Adrenal gland (tissue), 12 donors: ENCODE data around the gene KCNAB1. TPM values are rescaled to one million over a fixed set of nuclear protein-coding genes. Genes with fewer than 3 reads are reported as not detected.
"Not testable (repeated sequence)": the region's sequence is repeated elsewhere in the genome, so short reads cannot be mapped to it uniquely, and the experiment has no call there.

ENCODE experiments used
- DNase-seq, 7 donors: peaks; one replicate each; pipeline ENCODE4 v3.0.0-alpha.2; 2019 to 2020
- H3K27ac ChIP-seq, 5 donors: fragments of 200-600 bp; sonication (generic) in 4 of 5; 1 replicate in 3 of 5; 2 replicates in 2 of 5; pipeline versions ENCODE4 v1.5.1 to v1.8.0; 2016 to 2020; ENCODE audit warnings: mild to moderate bottlenecking in 1 of 5
- H3K27me3 ChIP-seq: fragments of 200-600 bp; 2 replicates; pipeline ENCODE4 v1.8.0; 2021
- H3K36me3 ChIP-seq, 2 donors: fragments of 200-600 bp; replicated peaks in 1 of 2; 1 replicate in 1 of 2; 2 replicates in 1 of 2; pipeline versions ENCODE4 v1.5.1 to v1.8.0; 2018 to 2022
- H3K4me1 ChIP-seq, 2 donors: fragments of 200-600 bp; replicated peaks in 1 of 2; 1 replicate in 1 of 2; 2 replicates in 1 of 2; pipeline versions ENCODE4 v1.5.1 to v1.8.0; 2018 to 2021
- H3K4me3 ChIP-seq, 4 donors: fragments of 200-600 bp; sonication (generic) in 3 of 4; one replicate each; pipeline ENCODE4 v1.5.1; 2016 to 2018
- H3K9me3 ChIP-seq, 3 donors: fragments of 200-600 bp; sonication (generic) in 1 of 3; replicated peaks in 1 of 3; 1 replicate in 2 of 3; 2 replicates in 1 of 3; pipeline versions ENCODE4 v1.5.1 to v1.8.0; 2016 to 2021
- CTCF ChIP-seq, 6 experiments: fragments of 450-650 bp in 4 of 6; fragments of 200-600 bp in 2 of 6; sonication (generic) in 1 of 6; IDR thresholded peaks; 1 replicate in 5 of 6; 2 replicates in 1 of 6; pipeline versions ENCODE4 v1.5.1 to v1.8.0; 2016 to 2021; ENCODE audit warnings: antibody characterized with exemption in 6 of 6, mild to moderate bottlenecking in 2 of 6, moderate library complexity in 1 of 6
- POLR2A ChIP-seq, 2 donors: fragments of 450-650 bp; IDR thresholded peaks; one replicate each; pipeline ENCODE4 v1.6.1; 2017; ENCODE audit warnings: antibody characterized with exemption in 2 of 2, mild to moderate bottlenecking in 2 of 2, moderate library complexity in 1 of 2
- WGBS, 4 donors: extraction: QIAGEN DNeasy Blood & Tissue Kit in 2 of 4; methylation state at CpG; one replicate each; pipeline versions ENCODE4 v1.1.5 to v1.1.7; 2013 to 2017; 5-methylcytosine and 5-hydroxymethylcytosine counted together
- intact Hi-C, 2 donors: fragments of 100-400 bp; cut with DNase I; formaldehyde crosslinking; loops; one replicate each; pipeline versions ENCODE4 v1.14.1 to v1.15.0; 2022 to 2023
- polyA plus RNA-seq, 3 donors: library from polyadenylated mRNA; stranded (reverse); fragments of 200-250 nt in 2 of 3; fragments of 350-450 nt in 1 of 3; fragmentation: Illumina TruSeq in 1 of 3; extraction: RNeasy Lipid Tissue Mini Kit (QIAGEN cat#74804) in 1 of 3; gene quantifications; one replicate each; pipeline ENCODE4 v1.2.3, GENCODE V29; 2013 to 2014
- total RNA-seq, 9 donors: library from RNA; depleted of rRNA in 4 of 9; stranded (reverse); fragments of >200 nt in 4 of 9; fragments of 120-200 nt in 1 of 9; fragmentation: NEBNext Ultra II Directional in 1 of 9; extraction: Animal tissue kit (Norgen Biotek cat#: 25700) in 1 of 9; gene quantifications; one replicate each; pipeline versions ENCODE4 v1.1.0 to v1.2.4, GENCODE V29; 2013 to 2023
- donor health status: healthy with polysubstance abuse.
- donor health status: Bipolar disorder and iron deficiency.
- donor health status: DM: yes; HTN: yes; CAD: no.
- donor health status: DM: no; HTN: no; CAD: no.
- donor health status: DM: no; HTN: no; CAD: no.
- donor health status: DM: yes; HTN: yes; CAD: no.

KCNAB1 gene
- total and polyA plus RNA-seq, 12 donors = 0.36 to 5.0 (median 1.5) TPM

GRCh38 chr3:156271995-156272719 lies 151.8 kb downstream of the KCNAB1 start:
- no peaks in the 10 kb centered on the region for H3K36me3 ChIP-seq
- WGBS, 4 donors = 85 to 97% (median 91%) methylated on average over 7 of the region's 7 CpGs

GRCh38 chr3:156273111-156273694 lies 152.8 kb downstream of the KCNAB1 start:
- DNase-seq = no peak
- H3K27ac ChIP-seq = no peak overlapping the region
- 75 to 83% (median 82%) methylated on average over 6 of the region's 6 CpGs for WGBS, 4 donors

More at GRCh38 chr3:156271995-156272719, 151.8 kb downstream of the KCNAB1 start:
- Histone ChIP-seq H3K27me3 (no peaks in the 10 kb centered on the region), H3K9me3 (no peaks in the 10 kb centered on the region), H3K4me3 (no peak overlapping the region), H3K4me1 (no peaks in the 10 kb centered on the region), H3K27ac (no peak overlapping the region)
- intact Hi-C loops = no loop called here
- TF ChIP-seq CTCF (IDR thresholded peaks at IDR 0.05) (no peak), POLR2A (IDR thresholded peaks at IDR 0.05) (no peak)
- DNase-seq = no peak

GRCh38 chr3:156274791-156275190 lies 154.4 kb downstream of the KCNAB1 start:
- DNase-seq = no peak
- no peaks in the 10 kb centered on the region for H3K36me3 ChIP-seq
- intact Hi-C loops = no loop called here
- no peak overlapping the region for H3K27ac ChIP-seq
- no peaks in the 10 kb centered on the region for H3K9me3 ChIP-seq
- TF ChIP-seq POLR2A (IDR thresholded peaks at IDR 0.05) (no peak), CTCF (IDR thresholded peaks at IDR 0.05) (no peak)
- H3K27me3 ChIP-seq = no peaks in the 10 kb centered on the region
- H3K4me1 ChIP-seq = no peaks in the 10 kb centered on the region
- 92 to 100% (median 95%) methylated on average over 2 of the region's 2 CpGs for WGBS, 4 donors
- H3K4me3 ChIP-seq = no peak overlapping the region

More at GRCh38 chr3:156273111-156273694, 152.8 kb downstream of the KCNAB1 start:
- Histone ChIP-seq H3K36me3 (no peaks in the 10 kb centered on the region), H3K27me3 (no peaks in the 10 kb centered on the region), H3K9me3 (no peaks in the 10 kb centered on the region), H3K4me3 (no peak overlapping the region), H3K4me1 (no peaks in the 10 kb centered on the region)
- intact Hi-C loops = no loop called here
- no peak for TF ChIP-seq POLR2A (IDR thresholded peaks at IDR 0.05)
- no peak for TF ChIP-seq CTCF (IDR thresholded peaks at IDR 0.05)

- 91 to 95% (median 94%) methylated on average over 23 to 24 of the region's 24 CpGs for WGBS, 4 donors
- H3K9me3 ChIP-seq, H3K4me1 ChIP-seq, H3K4me3 ChIP-seq, H3K27me3 ChIP-seq, DNase-seq, H3K27ac ChIP-seq, intact Hi-C loops, H3K36me3 ChIP-seq: not testable (repeated sequence)
Observed at GRCh38 chr3:156284637-156285036, 164.3 kb downstream of the KCNAB1 start.
